ENCODE results near the gene DNM3.
A peak's percentile ranks its signal among the peaks of the same experiment; 100 is the strongest.

Gene DNM3

DNA sequence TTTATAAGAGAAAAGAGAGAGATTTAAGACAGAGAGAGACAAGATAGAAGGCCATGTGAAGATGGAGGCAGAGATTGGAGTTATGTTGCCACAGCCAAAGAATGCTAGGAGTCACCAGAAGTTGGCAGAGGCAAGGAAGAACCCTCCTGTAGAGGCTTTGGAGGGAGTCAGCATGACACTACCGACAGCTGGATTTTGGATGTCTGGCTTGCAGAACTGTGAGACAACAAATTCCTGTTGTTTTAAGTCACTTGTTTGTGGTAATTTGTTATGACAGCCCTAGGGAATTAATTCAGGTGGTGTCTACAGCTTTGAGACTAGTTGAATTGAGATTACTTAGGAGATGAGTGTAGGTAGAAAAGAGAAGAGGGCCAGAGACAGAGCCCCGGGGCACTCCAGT, 158.5 kb downstream of the DNM3 start:
- H3K27me3 ChIP-seq (replicated peaks): no peaks in the 10 kb centered on the region
- H3K27ac ChIP-seq: no peak overlapping the region
- DNase-seq: no peak
- no peaks in the 10 kb centered on the region for H3K36me3 ChIP-seq (replicated peaks)
- in situ Hi-C loops (cut with HindIII; ENCODE audit: low pct_ligation_motif_present, low sequenced_read_pairs): loop anchor here (25.0 kb wide), 1 partner anchor 413 kb away; the partner anchor contains the start of gene C1orf105
- TF ChIP-seq, protein P1, sequence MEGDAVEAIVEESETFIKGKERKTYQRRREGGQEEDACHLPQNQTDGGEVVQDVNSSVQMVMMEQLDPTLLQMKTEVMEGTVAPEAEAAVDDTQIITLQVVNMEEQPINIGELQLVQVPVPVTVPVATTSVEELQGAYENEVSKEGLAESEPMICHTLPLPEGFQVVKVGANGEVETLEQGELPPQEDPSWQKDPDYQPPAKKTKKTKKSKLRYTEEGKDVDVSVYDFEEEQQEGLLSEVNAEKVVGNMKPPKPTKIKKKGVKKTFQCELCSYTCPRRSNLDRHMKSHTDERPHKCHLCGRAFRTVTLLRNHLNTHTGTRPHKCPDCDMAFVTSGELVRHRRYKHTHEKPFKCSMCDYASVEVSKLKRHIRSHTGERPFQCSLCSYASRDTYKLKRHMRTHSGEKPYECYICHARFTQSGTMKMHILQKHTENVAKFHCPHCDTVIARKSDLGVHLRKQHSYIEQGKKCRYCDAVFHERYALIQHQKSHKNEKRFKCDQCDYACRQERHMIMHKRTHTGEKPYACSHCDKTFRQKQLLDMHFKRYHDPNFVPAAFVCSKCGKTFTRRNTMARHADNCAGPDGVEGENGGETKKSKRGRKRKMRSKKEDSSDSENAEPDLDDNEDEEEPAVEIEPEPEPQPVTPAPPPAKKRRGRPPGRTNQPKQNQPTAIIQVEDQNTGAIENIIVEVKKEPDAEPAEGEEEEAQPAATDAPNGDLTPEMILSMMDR (IDR thresholded peaks at IDR 0.05; ENCODE audit: low read depth, low read length, missing control alignments): no peak
- no peak overlapping the region for H3K4me3 ChIP-seq (ENCODE audit: low read depth, low read length)

DNA sequence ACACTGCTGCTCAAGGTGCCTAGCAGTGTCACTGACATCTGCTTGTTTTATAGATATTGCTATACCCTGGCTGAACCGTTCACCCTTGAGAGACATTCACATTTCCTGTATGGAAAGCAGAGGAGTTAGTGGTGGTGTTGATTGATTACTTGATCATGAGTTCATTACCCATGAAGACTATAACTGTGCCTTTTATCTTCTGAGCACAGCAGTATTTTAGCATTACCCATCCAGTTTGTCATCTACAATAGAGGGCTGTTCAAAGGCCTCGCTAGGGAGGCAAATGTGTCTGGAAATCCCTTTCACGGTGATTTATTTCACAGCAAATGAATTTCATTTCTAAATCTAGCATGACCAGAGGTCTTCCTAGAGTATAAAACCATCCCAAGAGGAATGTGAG, 160.0 kb downstream of the DNM3 start:
- in situ Hi-C loops (cut with HindIII; ENCODE audit: low pct_ligation_motif_present, low sequenced_read_pairs): loop anchor here (25.0 kb wide), 1 partner anchor 411 kb away; the partner anchor contains the start of gene C1orf105
- no peak overlapping the region for H3K27ac ChIP-seq
- TF ChIP-seq, protein P1 (IDR thresholded peaks at IDR 0.05; ENCODE audit: low read depth, low read length, missing control alignments): no peak
- H3K27me3 ChIP-seq (replicated peaks): no peaks in the 10 kb centered on the region
- no peaks in the 10 kb centered on the region for H3K36me3 ChIP-seq (replicated peaks)
- no peak for DNase-seq
- no peak overlapping the region for H3K4me3 ChIP-seq (ENCODE audit: low read depth, low read length)

DNA sequence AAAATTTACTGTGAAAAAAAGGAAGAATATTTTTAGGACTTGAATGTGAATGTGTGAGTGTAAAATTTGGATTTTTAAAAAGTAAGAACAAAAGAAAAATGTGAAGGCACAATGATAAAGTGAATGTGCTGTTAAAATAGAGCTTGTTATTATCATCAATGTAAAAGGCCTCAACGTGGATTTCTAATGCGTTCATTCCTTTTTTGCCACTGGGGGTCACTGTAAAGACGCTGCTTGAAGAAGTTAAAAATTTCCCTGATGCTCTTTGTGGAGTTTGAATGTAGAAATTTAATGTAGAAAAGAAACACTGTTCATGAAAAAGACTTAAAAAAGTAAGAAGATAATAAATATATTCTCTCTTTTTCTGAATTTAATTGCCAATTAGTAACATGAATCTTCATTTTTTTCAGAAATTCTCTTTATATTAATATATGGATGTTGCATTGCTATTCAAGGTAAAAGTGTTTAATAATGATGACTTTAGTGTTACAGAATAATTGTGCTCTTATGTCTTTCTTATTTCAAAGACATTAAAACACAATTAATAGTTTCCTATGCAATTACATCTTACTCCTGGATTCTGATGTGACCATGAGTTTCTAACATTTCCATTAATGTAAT, 161.5 kb downstream of the DNM3 start:
- H3K27me3 ChIP-seq (replicated peaks): no peaks in the 10 kb centered on the region
- DNase-seq: peak; percentile 61
- in situ Hi-C loops (cut with HindIII; ENCODE audit: low pct_ligation_motif_present, low sequenced_read_pairs): loop anchor here (25.0 kb wide), 1 partner anchor 409 kb away; the partner anchor contains the start of gene C1orf105
- TF ChIP-seq, protein P1 (IDR thresholded peaks at IDR 0.05; ENCODE audit: low read depth, low read length, missing control alignments): peak; percentile 74
- no peaks in the 10 kb centered on the region for H3K36me3 ChIP-seq (replicated peaks)
- H3K27ac ChIP-seq: no peak overlapping the region
- H3K4me3 ChIP-seq (ENCODE audit: low read depth, low read length): no peak overlapping the region

DNA sequence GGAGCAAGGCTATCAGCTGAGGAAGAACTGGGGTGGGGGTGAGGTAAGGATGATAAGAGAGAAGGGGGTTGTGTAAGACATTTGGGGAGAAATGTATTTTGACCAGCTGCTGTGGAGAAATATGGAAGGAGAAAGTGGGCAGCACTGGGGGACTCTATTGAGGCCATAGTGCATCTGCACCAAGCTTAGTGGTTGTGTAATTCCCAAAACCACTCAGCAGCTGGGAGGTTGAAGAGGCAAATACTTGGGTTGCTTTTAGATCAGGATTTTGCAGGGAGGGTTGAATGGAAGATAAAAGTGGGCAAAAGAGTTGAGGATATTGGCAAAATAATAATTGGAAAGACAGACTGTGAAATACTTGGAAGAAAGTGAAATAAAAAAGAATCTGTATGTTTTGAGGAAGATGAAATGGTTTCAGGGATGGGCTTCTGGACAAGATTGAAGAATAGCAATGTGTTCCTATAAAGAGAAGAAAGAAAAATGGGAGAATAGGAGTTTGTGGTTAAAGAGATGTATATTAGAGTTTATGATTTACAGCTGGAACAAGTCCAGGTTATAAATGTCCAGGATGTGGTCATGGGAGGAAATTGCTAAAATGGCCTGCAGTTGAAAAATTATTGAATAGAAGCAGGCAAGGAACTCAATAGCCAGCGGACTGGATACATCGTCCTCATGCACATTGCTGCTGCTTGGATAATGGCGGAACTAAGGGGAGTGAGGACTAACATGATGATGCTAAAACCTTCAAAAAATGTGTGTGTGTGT, 162.7 kb downstream of the DNM3 start:
- in situ Hi-C loops (cut with HindIII; ENCODE audit: low pct_ligation_motif_present, low sequenced_read_pairs): loop anchor here (25.0 kb wide), 1 partner anchor 408 kb away; the partner anchor contains the start of gene C1orf105
- no peak overlapping the region for H3K4me3 ChIP-seq (ENCODE audit: low read depth, low read length)
- H3K27me3 ChIP-seq (replicated peaks): no peaks in the 10 kb centered on the region
- H3K27ac ChIP-seq: no peak overlapping the region
- TF ChIP-seq, protein P1 (IDR thresholded peaks at IDR 0.05; ENCODE audit: low read depth, low read length, missing control alignments): no peak
- no peak for DNase-seq
- no peaks in the 10 kb centered on the region for H3K36me3 ChIP-seq (replicated peaks)

DNA sequence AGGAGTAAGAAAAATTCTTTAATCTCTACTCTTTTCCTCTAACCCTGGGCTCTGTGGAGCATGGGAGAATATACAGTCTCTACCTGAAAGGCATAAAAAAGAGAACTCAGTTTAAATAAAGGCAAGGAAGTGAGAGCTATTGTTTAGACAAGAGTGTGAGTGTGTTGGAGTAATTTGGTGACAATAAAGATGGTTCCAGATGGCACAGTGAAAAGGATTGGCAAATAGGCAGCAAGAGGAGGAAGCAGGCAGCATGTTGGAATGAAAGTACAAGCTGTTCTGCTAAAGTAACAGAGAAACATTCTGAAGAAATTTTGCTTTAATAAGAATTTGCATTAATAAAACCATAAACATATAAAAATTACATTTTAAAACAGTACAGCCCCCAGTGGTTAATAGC, 163.4 kb downstream of the DNM3 start:
- in situ Hi-C loops (cut with HindIII; ENCODE audit: low pct_ligation_motif_present, low sequenced_read_pairs): loop anchor here (25.0 kb wide), 1 partner anchor 408 kb away; the partner anchor contains the start of gene C1orf105
- H3K4me3 ChIP-seq (ENCODE audit: low read depth, low read length): no peak overlapping the region
- TF ChIP-seq, protein P1 (IDR thresholded peaks at IDR 0.05; ENCODE audit: low read depth, low read length, missing control alignments): no peak
- H3K27me3 ChIP-seq (replicated peaks): no peaks in the 10 kb centered on the region
- H3K36me3 ChIP-seq (replicated peaks): no peaks in the 10 kb centered on the region
- no peak overlapping the region for H3K27ac ChIP-seq
- no peak for DNase-seq

Data from brain microvascular endothelial cell (primary cell).